GM19463 (cell line): Measurements from ENCODE around the gene VIPR1.

Source experiments
- ATAC-seq: cut with Tn5 transposase; IDR thresholded peaks from one replicate; pipeline ENCODE4 v1.9.1; 2021; ENCODE audit warnings: mild to moderate bottlenecking, moderate library complexity; ENCODE audit not compliant: unreplicated experiment

VIPR1 gene

DNA sequence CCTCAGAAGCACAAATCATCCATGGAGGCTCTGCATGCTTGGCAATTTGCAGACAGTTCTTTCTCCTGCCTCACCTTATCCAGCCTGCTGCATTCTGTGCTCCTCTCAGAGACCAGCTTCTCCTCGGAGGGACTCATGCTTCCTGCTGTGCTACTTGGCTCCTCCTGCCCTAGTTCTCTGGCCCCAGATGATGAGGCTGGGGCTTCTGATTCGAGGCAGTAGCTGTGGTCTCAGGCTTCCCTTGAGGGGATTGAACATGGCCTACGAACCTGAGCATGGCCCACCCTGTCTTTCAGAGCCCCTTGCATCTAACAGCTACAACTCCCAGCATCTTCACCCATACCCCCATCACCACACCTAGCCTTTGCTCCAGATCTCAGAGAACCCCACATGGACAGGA lies 6.7 kb downstream of the VIPR1 start:
- no peak for ATAC-seq

DNA sequence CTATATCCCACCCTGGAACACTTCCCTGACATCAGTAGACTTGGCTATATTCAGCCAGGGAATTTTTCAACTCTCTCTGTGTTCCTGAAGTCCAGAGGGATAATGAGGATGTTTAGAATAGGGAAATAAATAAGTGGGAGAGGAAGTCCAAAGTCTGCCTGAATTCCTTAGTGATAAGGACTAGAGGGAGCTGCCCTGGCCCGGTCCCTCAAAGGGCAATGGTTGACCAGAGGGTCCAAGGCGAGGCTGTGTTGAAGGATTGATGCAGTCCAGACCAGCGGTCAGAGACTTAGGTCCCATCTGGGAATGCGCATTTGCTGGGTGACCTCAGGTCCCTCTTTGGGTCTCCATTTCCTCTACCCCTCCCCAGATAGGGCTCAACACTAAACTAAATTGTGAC lies 7.9 kb downstream of the VIPR1 start:
- no peak for ATAC-seq

DNA sequence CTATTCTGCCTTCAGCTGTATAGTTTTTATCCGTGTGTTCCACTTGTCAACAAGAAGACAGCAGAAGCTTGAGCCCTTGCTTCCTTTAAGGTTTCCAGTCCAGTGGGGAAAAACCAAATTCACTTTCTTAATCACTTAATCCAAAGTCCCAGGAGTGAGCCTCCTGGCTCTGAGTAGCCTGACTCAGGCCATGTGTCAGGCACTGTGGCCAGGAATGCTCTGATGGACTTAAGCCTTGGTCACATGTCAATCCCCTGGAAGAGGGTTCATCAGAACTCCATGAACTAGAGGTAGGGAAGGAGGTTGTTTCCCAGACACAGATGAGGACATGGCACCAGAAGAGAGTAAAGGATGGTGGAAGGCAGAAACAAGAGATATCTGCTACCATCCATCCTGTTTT lies 8.8 kb downstream of the VIPR1 start:
- no peak for ATAC-seq

DNA sequence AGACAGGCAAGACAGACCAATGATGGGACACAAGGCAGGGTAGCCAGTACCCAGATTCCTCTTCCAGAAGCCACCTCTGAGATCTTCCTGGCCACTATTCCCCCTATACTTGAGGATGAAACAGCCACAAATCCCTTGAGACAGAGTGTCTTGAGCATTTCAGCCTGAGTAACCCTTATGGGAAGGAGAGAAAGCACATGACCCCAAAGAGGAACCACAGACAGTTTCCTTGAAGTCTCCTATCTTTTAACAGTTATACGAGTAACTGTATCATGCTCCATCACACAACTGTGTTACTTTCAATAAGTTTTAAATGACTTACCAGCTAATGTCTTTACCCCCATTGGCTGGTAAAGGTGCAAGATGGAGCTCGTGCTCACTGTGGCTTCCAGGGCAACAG lies 9.3 kb downstream of the VIPR1 start:
- no peak for ATAC-seq

DNA sequence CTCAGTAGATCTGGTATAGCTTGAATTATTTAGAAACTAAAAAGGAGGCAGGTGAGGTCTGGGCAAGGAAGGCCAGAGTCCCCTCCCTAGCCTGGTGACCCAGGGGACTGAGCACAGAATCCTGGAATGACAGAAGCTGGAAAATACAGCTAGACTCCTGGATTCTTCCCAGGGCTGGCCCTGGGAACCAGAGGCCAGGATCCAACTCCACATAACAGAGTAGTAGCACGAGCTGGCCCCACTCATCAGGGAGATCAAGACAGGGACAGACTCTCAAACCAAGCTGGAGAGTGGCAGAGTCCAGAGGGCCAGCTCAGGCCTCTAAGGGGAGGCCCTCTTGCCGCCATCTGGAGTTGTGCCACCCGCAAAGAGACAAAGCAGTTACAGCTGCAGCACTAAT lies 10.7 kb downstream of the VIPR1 start:
- ATAC-seq = no peak

DNA sequence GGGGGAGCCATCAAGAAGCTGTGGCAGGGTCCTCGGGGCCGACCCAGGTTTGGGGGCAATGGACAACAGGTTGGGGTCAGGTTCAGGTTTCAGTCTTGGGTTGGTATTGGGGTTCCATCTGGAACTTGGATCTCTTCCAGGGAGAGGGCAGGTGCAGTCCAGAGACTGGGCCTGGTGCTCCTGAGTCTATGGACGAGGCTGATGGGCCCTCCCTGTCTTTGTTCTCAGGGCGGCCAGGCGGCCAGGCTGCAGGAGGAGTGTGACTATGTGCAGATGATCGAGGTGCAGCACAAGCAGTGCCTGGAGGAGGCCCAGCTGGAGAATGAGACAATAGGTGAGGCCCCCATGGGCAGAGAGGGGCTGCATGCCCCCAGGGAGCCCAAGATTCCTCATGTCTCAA lies 11.1 kb downstream of the VIPR1 start:
- ATAC-seq = no peak

DNA sequence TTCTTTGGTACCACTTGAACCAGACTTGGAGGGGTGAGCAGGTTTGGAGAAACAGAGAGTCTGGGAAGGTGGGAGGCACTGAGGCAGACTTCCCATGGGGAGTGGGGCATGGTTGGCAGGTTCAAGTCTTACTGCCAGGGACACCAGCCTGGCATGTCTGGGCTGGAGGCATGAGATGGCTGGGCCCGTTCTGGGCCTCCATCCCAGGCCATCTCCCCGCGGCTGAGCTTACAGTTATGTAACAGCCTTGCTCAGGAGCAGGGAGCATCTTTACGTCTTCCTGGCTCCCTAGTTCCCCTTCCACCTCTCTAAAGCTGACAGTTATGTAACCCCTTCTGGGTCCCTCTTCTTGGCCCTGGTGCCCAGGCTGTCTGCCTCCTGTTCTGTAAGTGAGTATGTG lies 12.4 kb downstream of the VIPR1 start:
- no peak for ATAC-seq

DNA sequence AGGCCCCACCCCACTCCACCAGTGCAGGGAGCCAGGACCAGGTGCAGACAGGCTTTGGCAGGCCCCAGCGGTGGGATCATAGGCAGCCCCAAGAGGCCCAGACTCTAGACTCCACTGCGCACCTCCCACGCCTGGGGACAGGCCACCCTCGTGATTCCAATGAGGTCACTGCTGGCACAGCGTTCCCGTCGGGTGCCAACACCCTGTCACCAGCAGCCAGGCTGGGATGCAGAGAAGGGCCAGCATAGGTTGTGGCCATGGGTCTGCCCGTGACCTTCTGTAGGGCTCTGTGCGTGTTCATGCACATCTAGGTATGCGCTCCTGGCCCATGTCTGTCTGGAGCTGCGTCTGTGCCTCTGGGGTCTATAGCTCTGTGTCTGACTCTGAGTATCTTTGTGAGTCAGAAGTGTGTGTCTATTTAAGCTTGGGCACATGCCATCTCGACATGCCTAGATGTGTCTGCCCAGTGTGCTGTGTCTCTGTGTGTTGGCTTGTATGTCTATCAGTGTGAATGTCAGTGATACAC lies 13.0 kb downstream of the VIPR1 start:
- ATAC-seq = no peak

DNA sequence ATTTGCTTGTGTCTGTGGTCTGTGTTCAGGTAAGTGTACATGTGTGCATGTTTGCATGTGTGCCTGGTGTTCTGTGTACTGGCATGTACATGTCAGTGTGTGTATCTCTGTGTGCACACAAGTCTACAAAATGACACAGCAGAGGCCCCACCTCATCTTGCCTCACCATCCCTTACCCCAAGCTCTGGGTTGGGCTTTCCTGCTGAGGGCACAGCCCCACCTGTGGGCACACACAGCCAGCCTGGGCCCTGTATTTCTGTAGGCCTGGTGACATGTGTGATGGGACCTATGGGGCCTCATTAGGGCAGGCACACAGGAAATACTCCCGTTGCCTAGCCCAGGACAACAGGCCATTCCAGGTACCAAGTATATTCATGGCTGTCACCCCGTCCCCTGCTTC lies 13.5 kb downstream of the VIPR1 start:
- ATAC-seq = no peak

DNA sequence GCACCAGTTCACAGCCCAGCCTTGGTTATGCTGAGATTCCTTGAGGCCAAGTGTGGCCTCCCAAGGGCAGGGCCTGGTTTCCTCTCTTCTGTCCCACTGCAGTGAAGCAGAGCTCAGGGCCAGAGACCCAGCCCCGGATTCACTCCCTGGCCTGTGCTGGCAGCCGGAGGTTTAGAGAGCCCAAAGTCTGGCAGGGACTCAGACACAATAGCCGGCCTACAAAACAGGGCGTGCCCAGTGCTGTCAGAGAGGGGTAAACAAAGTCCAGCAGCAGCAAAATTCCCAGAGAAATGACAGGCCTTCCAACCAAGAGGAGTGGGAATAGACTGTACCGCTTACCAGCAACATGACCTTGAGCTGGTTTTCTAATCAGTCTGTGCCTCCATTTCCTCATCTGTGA lies 14.0 kb downstream of the VIPR1 start:
- no peak for ATAC-seq

DNA sequence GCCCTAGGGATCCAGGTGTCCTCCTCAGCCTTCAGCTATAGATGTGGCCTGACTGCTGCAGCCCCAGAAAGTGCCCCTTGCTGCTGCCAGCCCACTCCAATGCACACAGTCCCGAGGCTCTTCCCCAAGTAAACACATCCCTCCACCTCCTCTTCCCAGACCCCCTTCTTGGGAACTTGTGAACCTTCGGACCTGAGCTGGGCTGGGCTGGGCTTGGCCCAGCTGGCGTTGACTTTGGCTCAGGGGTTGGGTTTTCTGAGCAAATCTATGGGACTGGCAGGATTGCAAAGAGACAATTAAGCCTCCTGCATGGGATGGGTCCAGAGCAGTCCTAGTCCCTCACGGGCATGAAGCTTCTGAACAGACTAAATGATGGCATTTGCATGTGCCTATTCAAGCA lies 14.7 kb downstream of the VIPR1 start:
- ATAC-seq = no peak

DNA sequence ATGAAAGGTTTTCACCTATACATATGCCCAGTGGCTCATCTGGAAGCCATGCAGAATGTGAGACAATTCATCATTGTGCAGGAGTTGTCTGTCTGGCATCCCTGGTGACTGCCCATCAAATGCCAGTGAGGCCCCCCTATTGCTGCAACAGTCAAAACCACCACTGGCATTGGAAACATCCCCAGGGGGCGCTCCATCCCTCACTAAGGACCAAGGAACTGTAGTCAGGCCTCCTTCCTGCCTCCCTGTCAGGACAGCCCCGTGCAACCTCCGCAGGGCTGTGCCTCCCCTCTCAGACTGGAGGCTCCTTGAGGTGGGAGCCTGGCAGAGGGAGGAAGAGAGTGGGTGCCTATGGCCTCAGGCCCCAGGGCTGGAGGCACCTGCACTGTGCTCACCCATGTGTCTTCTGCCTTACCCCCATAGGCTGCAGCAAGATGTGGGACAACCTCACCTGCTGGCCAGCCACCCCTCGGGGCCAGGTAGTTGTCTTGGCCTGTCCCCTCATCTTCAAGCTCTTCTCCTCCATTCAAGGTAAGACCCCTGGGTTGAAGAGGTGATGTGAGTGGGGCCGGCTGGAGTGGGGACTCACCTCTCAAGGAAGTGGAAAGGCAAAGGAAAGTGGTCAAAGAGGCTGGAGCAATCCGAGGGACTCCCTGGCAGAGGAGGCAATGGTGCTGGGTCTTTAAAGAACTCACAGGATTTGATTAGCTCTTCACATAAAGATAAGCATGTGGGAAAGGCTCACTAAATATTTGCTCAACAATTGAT lies 16.5 kb downstream of the VIPR1 start:
- ATAC-seq = no peak

DNA sequence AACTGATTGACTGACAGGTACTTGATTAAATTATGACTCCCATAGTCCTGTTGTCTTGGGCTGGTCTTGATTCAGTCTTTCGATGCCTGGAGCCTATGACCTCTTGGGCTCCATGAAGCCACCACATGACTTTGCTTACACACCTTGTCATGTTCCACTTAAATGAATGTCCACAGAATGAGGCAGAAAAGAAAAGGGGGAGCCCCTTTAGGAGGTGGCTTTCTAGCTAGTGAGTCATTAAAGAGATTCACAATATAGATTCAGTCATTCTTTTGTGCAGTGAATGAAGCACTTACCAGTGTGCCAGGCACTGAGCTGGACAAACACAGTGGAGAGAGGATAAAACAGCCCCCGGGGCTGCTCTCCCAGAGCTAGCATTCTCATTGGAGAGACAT lies 17.1 kb downstream of the VIPR1 start:
- ATAC-seq = no peak

DNA sequence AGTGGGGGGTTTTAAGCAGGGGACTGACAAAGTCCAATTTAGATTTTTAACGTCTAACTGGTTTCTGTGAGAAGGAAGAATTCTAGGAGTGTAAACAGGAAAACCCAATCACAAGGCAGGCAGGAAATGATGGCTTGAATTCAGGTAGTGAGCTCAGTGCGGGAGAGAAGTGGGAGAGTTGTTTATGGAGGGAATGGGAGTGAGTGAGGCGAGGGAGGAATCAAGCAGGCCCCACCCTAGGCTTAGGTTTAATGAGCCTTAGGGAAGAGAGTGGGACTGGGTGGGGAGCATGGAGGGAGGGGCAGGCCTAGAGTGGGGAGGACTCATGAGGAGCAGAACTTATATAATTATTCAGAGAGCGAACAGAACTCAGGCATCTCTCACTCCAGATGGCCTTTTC lies 17.9 kb downstream of the VIPR1 start:
- no peak for ATAC-seq

DNA sequence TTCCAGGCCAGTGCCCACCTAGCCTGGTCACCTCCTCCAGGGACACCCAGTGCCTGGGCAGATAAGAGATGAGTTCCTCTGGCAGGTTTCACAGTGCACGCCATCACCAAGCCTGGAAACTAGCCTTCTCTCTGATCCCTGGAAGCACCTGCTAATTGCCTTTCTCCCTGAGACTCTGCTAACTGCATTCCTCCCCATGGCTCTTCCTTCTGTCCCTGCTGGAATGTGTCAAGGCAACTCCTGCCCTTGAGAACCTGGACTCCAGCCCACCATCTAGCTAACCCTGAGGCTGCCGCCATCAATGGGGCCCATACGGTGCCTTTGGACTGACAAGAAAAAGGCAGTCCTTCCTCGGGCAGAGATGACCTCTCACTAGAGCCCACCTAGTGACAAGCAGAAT lies 18.5 kb downstream of the VIPR1 start:
- ATAC-seq = no peak

DNA sequence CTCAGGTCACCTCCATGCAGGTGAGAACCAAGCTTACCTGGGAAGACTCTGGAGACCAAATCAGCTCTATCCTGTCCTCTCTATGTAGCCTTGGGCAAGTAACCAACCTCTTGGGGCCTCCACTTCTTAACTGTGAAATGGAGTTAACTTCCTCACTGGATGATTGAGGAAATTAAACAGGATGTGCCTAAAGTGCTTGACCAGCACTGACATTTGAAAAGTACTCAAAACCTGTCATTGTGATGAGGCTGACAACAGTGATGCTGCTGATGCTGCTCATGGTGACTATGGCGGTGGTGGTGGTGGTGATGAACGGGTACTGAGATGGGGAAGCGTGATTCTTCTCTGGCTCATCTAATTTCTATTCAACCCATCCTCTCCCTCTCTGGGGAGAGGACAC lies 22.3 kb downstream of the VIPR1 start:
- no peak for ATAC-seq

DNA sequence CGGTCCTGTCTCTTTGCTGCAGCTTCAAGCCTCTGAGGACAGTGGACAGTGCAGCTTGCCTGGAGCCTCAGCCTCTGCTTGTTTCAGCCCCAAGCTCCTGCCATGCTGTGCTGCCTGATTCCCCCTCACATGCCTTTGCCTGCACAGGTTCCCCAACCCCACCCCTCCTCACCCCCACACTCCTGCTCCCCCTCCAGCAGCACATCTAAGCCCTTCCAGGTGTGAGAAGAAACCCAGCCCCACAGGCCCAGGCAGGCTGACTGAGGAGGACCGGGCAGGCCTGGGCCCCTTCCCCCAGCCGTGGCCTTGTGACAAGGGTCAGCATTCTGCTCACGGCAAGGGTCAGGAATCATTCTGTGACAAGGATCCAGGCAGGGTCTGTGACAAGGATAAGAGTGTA lies 22.8 kb downstream of the VIPR1 start:
- ATAC-seq = no peak

DNA sequence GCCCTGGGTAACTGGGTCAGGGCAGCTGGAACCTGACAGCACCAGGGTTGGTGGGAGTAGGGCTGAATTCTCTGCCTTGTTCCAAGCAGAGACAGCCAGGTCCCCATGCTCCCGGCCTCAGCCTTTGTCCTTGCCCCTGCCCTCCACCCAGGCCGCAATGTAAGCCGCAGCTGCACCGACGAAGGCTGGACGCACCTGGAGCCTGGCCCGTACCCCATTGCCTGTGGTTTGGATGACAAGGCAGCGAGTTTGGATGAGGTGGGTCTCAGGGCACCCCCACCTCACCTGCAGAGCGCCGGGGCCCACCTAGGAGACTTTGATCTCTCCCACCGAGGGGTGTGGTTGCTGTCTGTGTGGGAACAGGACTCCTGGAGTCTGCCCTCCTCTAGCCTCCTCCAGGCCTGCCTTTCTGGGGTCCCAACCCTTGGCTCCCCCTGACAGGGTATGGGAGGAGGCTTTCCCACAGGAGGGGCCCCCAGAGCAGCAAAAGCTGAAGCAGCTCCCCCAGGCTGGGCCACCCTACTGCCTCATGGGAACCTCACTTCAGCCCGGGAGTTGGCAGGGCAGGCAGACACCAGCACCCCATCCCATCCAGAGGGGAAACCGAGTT lies 23.4 kb downstream of the VIPR1 start:
- ATAC-seq = no peak

DNA sequence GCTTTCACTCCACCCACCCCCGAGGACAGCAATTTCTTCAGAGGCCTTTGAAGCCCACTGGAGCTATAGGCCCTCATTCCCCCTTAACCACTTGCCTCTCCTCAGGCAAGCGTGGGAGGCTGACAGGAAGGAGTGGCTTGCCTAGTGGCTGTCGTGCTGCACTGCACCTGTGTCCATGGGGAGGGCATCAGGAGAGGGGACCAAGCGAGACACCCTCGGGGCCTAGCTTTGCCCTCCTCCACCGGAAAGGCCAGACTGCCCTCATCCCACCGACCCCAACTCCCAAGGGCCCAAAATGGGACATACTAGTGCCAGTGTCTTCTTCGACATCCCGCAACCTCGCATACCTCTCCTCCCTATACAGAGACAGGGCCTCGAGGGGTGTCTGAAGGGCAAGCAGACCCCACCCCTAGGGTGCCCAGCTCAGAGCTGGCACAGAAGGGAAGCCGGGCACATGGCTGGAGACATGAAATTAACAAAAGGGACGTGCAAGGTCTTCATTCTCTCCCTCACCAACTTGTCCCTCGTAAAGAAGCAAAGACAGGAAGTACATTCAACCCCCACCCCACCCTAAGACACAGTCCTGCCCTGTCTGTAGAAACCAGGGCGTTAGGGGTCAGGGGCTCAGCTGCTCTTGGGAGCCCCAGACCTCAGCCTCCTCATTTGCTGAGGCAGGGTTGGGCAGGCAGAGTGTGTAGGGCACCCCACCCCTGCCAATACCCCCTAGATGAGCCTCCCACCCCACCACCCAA lies 24.3 kb downstream of the VIPR1 start:
- no peak for ATAC-seq

DNA sequence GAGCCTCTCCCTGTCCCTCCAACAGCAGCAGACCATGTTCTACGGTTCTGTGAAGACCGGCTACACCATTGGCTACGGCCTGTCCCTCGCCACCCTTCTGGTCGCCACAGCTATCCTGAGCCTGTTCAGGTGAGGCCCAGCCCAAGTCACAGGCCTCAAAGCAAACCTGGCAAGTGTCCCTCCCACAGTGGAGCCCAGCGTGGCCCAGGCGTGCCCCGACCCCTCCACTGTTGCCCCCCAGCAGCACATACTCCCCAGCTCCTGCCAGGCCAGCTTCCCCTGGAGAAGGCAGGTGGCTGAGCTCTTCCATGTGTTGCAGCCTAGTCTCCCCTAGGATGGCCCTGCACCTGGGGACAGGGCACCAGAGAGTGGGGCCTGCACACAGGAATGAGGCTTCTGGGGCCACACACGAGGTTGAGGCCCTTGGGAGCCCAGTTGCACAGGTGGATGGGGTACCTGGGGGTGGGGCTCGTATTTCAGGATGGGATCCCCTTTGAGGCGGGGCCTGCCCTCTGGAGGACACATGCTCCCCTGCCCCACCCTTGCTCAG lies 25.0 kb downstream of the VIPR1 start:
- ATAC-seq = no peak

DNA sequence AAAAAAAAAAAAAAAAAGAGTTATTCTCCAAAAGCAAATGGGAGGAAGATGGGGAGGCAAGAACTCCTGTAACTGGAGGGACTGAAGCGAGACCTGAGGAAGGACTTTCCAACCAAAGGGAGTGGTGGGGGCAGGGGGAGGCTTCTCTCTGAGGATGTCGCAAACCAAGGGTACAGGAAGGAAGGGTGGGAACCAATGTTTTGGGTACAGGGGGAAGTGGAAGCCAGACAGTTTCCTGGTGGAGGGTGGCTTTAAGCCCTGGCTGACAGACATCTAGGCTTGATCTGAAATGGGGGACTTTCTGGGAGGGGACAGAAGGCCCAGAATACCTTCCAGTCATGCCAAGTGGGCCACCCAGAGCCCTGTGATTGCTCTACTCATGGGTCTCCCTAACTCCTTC lies 27.0 kb downstream of the VIPR1 start:
- ATAC-seq = no peak

DNA sequence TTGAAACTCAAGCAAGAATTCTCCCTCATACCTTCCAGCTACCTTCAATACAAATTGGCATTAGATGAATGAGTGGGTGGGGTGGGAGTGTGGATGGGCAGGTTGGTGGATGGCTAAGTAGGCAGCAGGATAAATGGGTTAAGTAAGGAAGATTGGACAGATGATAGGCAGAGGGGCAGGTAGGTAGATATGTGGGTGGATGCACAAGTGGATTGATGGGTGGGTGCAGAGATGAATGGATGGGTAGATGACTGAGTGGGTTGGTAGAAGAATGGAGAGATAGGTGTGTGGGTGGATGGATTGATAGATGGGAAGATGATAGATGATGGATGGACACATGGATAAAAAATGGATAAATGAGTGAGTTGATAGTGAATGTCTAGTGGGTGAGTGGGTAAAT lies 27.6 kb downstream of the VIPR1 start:
- no peak for ATAC-seq
